Activated T-cell treated with anti-CD3 and anti-CD28 coated beads, Interleukin-2, amount 50 U/mL, for 72 hours (primary cell): ENCODE data around the gene RRBP1. TPM values are rescaled to one million over a fixed set of nuclear protein-coding genes. Genes with fewer than 3 reads are reported as not detected.
A peak's percentile ranks its signal among the peaks of the same experiment; 100 is the strongest.

Source experiments
- ATAC-seq, 2 donors: fragments of 150-1000 bp; cut with Tn5 transposase; replicated peaks in 1 of 2; 2 replicates each; pipeline ENCODE4 v1.10.0; 2021; ENCODE audit warnings: moderate library complexity in 2 of 2, mild to moderate bottlenecking in 1 of 2
- DNase-seq, 2 donors: peaks; one replicate each; pipeline ENCODE4 v3.0.0; 2021 to 2022; ENCODE audit warnings: mixed read lengths in 1 of 2
- H3K27ac Mint-ChIP-seq: one replicate; pipeline ENCODE4 v1.8.0; 2022; ENCODE audit warnings: mild to moderate bottlenecking, moderate library complexity, mixed read lengths
- H3K27me3 Mint-ChIP-seq: one replicate; pipeline ENCODE4 v1.8.0; 2022; ENCODE audit warnings: low read depth, mixed read lengths
- H3K36me3 Mint-ChIP-seq, 2 donors: one replicate each; pipeline ENCODE4 v1.8.0; 2022; ENCODE audit warnings: mixed read lengths in 2 of 2, mild to moderate bottlenecking in 1 of 2; ENCODE audit not compliant: insufficient read depth in 2 of 2
- H3K4me1 Mint-ChIP-seq: one replicate; pipeline ENCODE4 v1.8.0; 2022; ENCODE audit warnings: low read depth, mixed read lengths
- H3K4me3 Mint-ChIP-seq, 2 donors: one replicate each; pipeline ENCODE4 v1.8.0; 2022; ENCODE audit warnings: mild to moderate bottlenecking in 2 of 2, mixed read lengths in 2 of 2, moderate library complexity in 2 of 2
- H3K9me3 Mint-ChIP-seq, 2 donors: one replicate each; pipeline ENCODE4 v1.8.0; 2022; ENCODE audit warnings: mixed read lengths in 2 of 2
- total RNA-seq, 2 donors: library from RNA; stranded (reverse); gene quantifications; one replicate each; pipeline ENCODE4 v1.2.3, GENCODE V29; 2022

Gene RRBP1
- total RNA-seq, 2 donors from 2014 or later: 17.1 to 25.7 TPM

GRCh38 chr20:17589161-17589834 lies 92.7 kb downstream of the RRBP1 start:
- Mint-ChIP-seq H3K27me3 (no peaks in the 10 kb centered on the region), H3K27ac (peak overlapping the region; percentile 38), H3K36me3 (peaks cover 0 to 4% of the 10 kb centered on the region in 2 donors), H3K9me3 (no peaks in the 10 kb centered on the region), H3K4me3 (no peak overlapping the region), H3K4me1 (peaks cover 11% of the 10 kb centered on the region)
- DNase-seq (no peak), ATAC-seq (no peak)

DNA sequence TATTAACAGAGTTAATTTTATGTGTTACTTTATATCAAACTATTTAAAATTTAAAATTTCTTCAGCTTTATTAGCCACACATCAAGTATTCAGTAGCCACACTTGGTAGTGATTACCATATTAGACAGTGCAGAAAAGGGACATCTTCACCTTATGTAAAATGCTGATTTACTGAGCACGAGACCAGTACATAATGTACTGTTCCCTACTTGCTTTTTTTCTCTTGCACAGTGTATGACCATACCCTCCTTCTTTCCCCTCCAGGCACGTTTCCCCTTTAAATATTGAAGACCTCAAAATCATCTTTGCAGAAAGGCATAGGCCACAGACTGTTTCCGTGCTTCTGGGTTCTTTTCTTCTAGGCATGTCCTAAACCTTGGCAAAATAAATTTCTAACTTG lies 94.2 kb downstream of the RRBP1 start:
- Mint-ChIP-seq H3K27me3 (no peaks in the 10 kb centered on the region), H3K27ac (no peak overlapping the region), H3K4me3 (no peak overlapping the region), H3K36me3 (peaks cover 0 to 4% of the 10 kb centered on the region in 2 donors), H3K9me3 (no peaks in the 10 kb centered on the region), H3K4me1 (peaks cover 11% of the 10 kb centered on the region)
- no peak for DNase-seq
- no peak for ATAC-seq

DNA sequence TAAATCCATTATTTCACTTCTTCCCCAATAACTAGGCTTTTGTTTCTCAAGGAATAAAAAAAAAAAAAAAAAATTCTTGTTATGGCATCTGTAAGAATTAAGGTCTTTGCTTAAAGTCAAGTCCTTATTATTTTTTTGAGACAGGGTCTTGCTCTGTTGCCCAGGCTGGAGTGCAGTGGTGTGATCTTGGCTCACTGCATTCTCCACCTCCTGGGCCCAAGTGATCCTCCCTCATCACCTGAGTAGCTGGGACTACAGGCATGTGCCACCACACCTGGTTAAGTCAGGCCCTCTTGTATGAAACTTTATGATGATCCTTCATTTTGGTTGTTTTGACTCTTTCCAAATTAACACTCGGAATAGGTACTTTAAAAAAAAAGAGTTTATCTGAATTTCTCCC lies 94.9 kb downstream of the RRBP1 start:
- Mint-ChIP-seq H3K4me1 (peaks cover 11% of the 10 kb centered on the region), H3K36me3 (peaks cover 0 to 4% of the 10 kb centered on the region in 2 donors), H3K27me3 (no peaks in the 10 kb centered on the region), H3K9me3 (no peaks in the 10 kb centered on the region), H3K4me3 (no peak overlapping the region), H3K27ac (peak overlapping the region; percentile 54)
- DNase-seq: no peak
- ATAC-seq: no peak

- Mint-ChIP-seq H3K36me3 (no peaks in the 10 kb centered on the region), H3K4me1 (peaks cover 11% of the 10 kb centered on the region), H3K4me3 (no peak overlapping the region), H3K27ac (no peak overlapping the region), H3K9me3 (no peaks in the 10 kb centered on the region), H3K27me3 (no peaks in the 10 kb centered on the region)
- DNase-seq (no peak), ATAC-seq (no peak)
Observed at GRCh38 chr20:17586250-17586649, 95.8 kb downstream of the RRBP1 start.

GRCh38 chr20:17584689-17585088 lies 97.4 kb downstream of the RRBP1 start:
- Mint-ChIP-seq H3K4me1 (peaks cover 18% of the 10 kb centered on the region), H3K27me3 (no peaks in the 10 kb centered on the region), H3K4me3 (no peak overlapping the region), H3K9me3 (no peaks in the 10 kb centered on the region), H3K36me3 (peaks cover 0 to 2% of the 10 kb centered on the region in 2 donors), H3K27ac (peak overlapping the region; percentile 43)
- no peak for DNase-seq
- ATAC-seq: no peak

DNA sequence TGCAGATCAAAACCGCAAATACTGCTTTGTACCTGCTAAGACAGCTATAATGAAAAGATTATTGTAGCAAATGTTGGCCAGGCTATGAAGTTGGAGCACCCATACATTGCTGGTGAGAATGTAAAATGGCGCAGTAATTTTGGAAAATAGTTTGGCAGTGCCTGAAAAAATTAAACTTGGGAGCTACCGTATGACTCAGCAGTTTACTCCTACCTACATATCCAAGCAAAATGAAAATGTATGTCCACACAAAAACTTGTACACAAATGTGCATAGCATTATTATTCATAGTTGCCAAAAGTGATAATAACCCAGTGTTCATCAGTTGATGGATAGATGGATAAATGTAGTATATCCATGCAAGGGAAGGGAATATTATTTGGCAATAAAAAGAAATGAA lies 98.9 kb downstream of the RRBP1 start:
- Mint-ChIP-seq H3K27me3 (no peaks in the 10 kb centered on the region), H3K4me3 (no peak overlapping the region), H3K36me3 (peaks cover 0 to 2% of the 10 kb centered on the region in 2 donors), H3K9me3 (no peaks in the 10 kb centered on the region), H3K27ac (no peak overlapping the region), H3K4me1 (peaks cover 26% of the 10 kb centered on the region)
- DNase-seq: no peak
- ATAC-seq: no peak

DNA sequence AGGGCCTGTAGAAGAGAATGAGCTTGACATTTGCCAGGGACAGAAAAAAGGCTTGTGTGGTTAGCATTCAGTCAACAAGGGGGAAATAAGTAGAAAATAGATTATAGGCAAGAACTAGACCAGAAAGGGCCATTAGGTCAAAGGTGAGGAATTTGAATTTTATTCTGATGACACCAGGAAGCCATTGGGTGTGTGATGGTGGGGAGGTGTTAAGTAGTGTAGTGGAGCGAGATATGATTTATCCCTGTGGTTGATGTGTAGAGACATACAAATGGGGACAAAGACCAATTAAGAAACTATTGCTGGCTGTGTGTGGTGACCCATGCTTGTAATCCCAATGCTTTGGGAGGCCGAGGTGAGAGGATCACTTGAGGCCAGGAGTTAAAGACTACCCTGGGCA lies 101.1 kb downstream of the RRBP1 start:
- Mint-ChIP-seq H3K4me1 (peaks cover 20% of the 10 kb centered on the region), H3K9me3 (no peaks in the 10 kb centered on the region), H3K27ac (no peak overlapping the region), H3K36me3 (peaks cover 0 to 2% of the 10 kb centered on the region in 2 donors), H3K27me3 (no peaks in the 10 kb centered on the region), H3K4me3 (no peak overlapping the region)
- ATAC-seq (no peak), DNase-seq (no peak)

DNA sequence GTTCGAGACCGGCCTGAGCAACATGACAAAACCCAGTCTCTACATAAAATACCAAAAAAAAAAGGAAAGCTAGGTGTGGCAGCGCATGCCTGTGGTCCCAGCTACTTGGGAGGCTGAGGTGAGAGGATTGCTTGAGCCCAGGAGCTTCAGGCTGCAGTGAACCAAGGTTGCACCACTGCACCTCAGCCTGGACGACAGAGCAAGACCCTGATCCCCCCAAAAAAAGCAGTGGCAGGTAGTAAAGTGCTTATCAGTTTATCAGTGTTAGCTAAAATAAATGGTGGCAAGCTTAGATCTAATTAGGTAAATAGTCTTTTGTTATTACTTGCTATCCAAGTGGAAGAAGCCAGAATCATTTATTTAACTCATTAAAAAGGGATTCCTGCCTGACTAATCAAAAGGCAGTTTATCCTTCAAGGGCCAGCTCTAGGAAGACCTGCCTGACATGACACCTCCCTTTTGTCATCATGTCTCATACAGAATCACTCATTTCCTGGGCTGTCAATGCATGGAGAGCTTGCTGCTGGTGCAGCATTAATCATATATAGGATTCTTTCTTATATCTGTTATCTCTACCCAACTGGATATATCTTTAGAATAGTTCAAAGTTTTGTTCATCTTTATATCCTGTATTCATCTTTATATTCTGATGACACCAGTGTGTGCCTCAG lies 102.5 kb downstream of the RRBP1 start:
- ATAC-seq: peak in 1 of 2 donors; percentile 67
- Mint-ChIP-seq H3K4me3 (no peak overlapping the region), H3K4me1 (peaks cover 20% of the 10 kb centered on the region), H3K9me3 (no peaks in the 10 kb centered on the region), H3K27me3 (no peaks in the 10 kb centered on the region), H3K36me3 (peaks cover 0 to 2% of the 10 kb centered on the region in 2 donors), H3K27ac (no peak overlapping the region)
- DNase-seq: no peak

DNA sequence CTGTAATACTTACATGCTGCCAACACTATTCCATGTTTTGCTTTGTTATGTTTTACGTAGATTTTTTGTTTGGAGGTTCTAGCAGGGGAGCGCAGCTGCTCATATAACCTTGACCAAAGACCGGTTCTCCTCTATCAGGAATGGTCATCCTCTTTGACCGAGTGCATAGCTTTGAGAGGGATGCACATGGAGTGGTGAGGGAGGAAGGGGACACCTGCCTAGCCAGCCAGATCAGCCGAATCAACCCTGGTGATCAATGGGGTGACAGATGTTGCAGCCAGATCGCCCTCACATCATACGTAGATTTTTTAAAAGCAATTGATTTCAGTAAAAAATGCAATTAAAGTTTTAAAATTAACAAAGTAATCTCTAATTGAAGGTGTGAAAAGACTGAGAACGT lies 105.8 kb downstream of the RRBP1 start:
- no peaks in the 10 kb centered on the region for H3K27me3 Mint-ChIP-seq
- ATAC-seq (no peak), DNase-seq (no peak)
- H3K36me3 Mint-ChIP-seq: peaks cover 0 to 3% of the 10 kb centered on the region in 2 donors
- no peaks in the 10 kb centered on the region for H3K9me3 Mint-ChIP-seq
- H3K4me3 Mint-ChIP-seq: no peak overlapping the region
- peaks cover 43% of the 10 kb centered on the region for H3K4me1 Mint-ChIP-seq
- no peak overlapping the region for H3K27ac Mint-ChIP-seq

GRCh38 chr20:17573463-17573862 lies 108.6 kb downstream of the RRBP1 start:
- DNase-seq (no peak), ATAC-seq (no peak)
- Mint-ChIP-seq H3K27ac (no peak overlapping the region), H3K36me3 (peaks cover 6 to 7% of the 10 kb centered on the region in 2 donors), H3K4me3 (no peak overlapping the region), H3K27me3 (peaks cover under 1% of the 10 kb centered on the region), H3K9me3 (no peaks in the 10 kb centered on the region), H3K4me1 (peaks cover 29% of the 10 kb centered on the region)

DNA sequence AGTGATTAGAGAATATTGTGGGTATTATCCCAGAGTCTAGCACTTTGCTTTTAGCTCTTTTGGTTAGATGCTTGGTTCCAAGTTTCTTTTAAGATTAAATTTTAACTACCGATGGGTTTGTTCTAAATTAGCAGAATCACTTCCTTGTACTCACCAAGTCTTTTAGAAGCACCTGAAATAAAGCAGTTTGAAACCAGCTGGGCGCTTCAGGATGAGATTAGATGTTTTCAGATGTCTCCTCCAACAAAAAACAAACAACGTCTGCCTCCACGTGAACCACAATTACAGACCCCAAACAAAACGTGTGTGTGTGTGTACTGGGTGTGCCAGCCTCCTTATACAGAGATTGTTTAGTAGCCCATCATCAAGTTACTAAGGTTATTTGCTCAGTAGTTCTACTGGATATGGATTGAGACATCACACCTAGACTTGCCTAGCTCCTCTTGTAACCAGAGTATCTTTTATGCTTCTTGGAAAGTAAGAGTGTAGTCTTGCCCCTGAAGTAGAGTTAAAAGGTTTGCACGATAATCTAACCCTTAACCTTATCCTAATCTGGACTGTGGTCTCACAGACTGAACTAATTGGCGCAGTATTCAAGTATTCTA lies 109.9 kb downstream of the RRBP1 start:
- Mint-ChIP-seq H3K4me3 (peak overlapping the region; percentile 70 to 79), H3K36me3 (peaks cover 6 to 7% of the 10 kb centered on the region in 2 donors), H3K27ac (no peak overlapping the region), H3K9me3 (no peaks in the 10 kb centered on the region), H3K27me3 (peaks cover 10% of the 10 kb centered on the region), H3K4me1 (peaks cover 29% of the 10 kb centered on the region)
- ATAC-seq (no peak), DNase-seq (no peak)

DNA sequence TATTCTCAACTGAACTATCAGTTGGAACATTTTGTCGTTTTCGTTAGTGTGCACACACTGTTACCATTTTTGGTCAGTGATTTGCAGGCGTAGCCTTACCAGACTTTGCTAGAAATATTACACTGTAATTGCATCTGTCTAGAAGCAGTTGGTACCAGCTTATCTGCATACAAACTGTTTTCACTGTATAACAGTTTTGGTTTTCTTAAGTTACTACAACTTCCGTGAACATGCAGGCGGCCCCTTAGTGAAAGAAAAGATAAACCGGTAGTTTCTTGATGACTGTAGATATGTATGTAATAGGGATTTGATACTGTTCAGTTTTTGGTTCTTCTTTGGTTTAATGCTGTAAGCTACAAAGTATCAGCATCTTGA lies 110.9 kb downstream of the RRBP1 start:
- Mint-ChIP-seq H3K4me1 (peaks cover 29% of the 10 kb centered on the region), H3K36me3 (peaks cover 6 to 7% of the 10 kb centered on the region in 2 donors)
- ATAC-seq: peak; percentile 53

DNA sequence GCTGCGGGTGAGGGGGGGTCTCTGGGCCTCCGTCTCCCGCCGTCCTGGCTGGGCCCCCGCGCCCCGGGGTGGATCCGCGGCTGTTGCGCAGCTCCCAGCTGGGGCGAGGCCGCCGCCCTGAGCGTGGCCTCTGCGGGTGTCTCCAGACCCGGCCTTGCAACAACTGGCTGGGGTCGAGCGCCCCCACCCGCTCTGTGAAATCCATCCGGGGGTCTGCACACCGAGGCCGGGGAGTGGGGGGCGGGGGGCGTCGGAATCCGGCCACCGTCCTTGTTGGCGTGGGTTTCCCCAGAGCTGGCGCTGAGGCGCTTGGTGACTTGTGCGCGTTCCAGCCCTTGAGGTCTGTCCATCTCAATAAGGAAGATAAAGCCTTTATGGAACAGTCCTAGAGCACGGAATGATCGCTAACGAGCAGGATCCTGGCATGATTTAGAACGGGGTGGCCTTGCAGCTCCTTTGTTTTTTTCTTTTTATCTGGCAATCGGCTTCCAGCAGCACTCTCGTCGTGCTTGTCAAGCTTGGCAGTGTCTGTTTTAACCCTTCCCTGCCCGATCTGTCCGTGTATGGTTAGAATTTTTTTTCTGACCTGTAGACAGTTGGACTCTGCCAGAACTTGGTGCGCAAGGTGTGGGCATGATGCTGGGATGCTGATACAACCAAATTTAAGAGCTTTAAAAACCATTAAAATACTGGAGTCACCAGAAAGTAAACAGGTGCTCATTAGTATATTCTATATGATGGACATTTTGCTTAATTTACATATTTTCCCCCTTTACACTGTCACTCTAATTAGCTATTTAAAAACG lies 111.5 kb downstream of the RRBP1 start:
- no peaks in the 10 kb centered on the region for H3K9me3 Mint-ChIP-seq
- peak overlapping the region; percentile 97 for H3K27ac Mint-ChIP-seq
- peak overlapping the region; percentile 97 to 100 for H3K4me3 Mint-ChIP-seq
- peaks cover 29% of the 10 kb centered on the region for H3K4me1 Mint-ChIP-seq
- ATAC-seq (peak; percentile 40 to 53), DNase-seq (peak in 1 of 2 donors; percentile 6)
- peaks cover 10% of the 10 kb centered on the region for H3K27me3 Mint-ChIP-seq
- peaks cover 6 to 7% of the 10 kb centered on the region in 2 donors for H3K36me3 Mint-ChIP-seq

More for the DNA sequence above, 110.9 kb downstream of the RRBP1 start:
- Mint-ChIP-seq H3K27ac (peak overlapping the region; percentile 97), H3K4me3 (peak overlapping the region; percentile 87 to 100), H3K27me3 (peaks cover 10% of the 10 kb centered on the region), H3K9me3 (no peaks in the 10 kb centered on the region)
- peak in 1 of 2 donors; percentile 19 for DNase-seq
